GM23338 (cell line): ENCODE results near the gene USP49.

Source experiments
- EZH2 ChIP-seq: fragments of 200-600 bp; sonication (generic); IDR thresholded peaks from one replicate; pipeline ENCODE4 v1.8.0; 2017; ENCODE audit warnings: antibody characterized with exemption, mild to moderate bottlenecking, low read depth; ENCODE audit not compliant: unreplicated experiment
- NANOG ChIP-seq: IDR thresholded peaks from 2 replicates; pipeline ENCODE4 v1.6.1; 2016; ENCODE audit warnings: antibody characterized with exemption, borderline replicate concordance
- TF ChIP-seq, protein P1 (sequence below), 2 experiments: fragments of 200-600 bp in 1 of 2; sonication (generic) in 1 of 2; conservative IDR thresholded peaks; 2 replicates each; pipeline versions ENCODE4 v1.5.1 to v1.6.1; 2016 to 2017; ENCODE audit warnings: antibody characterized with exemption in 2 of 2, low read depth in 2 of 2, mild to moderate bottlenecking in 2 of 2, moderate library complexity in 1 of 2
- TF ChIP-seq, protein P2 (sequence below): IDR thresholded peaks from one replicate; pipeline ENCODE4 v1.6.1; 2018; ENCODE audit warnings: antibody characterized with exemption; ENCODE audit not compliant: unreplicated experiment

DNA sequence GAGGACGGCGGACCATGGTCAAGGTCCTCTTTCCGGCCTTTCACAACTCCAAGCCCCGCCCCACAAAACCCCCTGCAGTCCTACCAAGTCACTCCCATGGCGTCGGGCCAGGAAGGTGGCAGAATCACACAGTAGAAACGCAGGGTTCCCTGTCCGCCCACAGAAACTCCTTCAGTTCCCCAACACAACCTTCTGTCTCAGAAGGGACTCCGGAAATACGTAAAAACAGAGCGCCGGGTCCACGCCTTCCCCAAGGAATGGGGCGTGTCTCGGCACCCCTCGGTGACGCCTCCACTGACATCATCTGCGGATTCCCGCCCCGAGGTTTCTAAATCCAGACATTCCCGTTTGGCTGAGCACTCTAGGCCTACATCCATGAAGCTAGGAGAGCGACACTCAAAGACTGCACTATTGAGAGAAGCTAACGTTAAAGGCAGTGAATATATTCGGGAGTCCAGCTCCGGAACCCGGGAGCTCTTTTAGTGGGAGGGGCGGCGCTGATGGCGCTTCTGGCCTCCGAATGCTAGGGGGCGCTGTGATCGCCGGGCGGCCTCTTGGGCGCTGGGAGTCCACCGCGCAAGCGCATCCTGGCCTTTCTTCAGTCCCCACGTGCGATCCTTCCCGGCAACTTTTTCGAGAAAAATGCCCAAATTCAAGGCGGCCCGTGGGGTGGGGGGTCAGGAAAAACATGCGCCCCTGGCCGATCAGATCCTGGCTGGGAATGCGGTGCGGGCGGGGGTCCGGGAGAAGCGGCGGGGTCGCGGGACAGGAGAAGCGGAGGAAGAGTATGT lies 25.9 kb upstream of the USP49 start, which contains the start of the genes BYSL and MED20:
- TF ChIP-seq, protein P1, sequence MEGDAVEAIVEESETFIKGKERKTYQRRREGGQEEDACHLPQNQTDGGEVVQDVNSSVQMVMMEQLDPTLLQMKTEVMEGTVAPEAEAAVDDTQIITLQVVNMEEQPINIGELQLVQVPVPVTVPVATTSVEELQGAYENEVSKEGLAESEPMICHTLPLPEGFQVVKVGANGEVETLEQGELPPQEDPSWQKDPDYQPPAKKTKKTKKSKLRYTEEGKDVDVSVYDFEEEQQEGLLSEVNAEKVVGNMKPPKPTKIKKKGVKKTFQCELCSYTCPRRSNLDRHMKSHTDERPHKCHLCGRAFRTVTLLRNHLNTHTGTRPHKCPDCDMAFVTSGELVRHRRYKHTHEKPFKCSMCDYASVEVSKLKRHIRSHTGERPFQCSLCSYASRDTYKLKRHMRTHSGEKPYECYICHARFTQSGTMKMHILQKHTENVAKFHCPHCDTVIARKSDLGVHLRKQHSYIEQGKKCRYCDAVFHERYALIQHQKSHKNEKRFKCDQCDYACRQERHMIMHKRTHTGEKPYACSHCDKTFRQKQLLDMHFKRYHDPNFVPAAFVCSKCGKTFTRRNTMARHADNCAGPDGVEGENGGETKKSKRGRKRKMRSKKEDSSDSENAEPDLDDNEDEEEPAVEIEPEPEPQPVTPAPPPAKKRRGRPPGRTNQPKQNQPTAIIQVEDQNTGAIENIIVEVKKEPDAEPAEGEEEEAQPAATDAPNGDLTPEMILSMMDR (conservative IDR thresholded peaks at IDR 0.05; ENCODE audit: low read depth in 2 of 2) = peak; percentile 86 to 96
- no peak for TF ChIP-seq NANOG
- no peak for TF ChIP-seq EZH2
- TF ChIP-seq, protein P2, sequence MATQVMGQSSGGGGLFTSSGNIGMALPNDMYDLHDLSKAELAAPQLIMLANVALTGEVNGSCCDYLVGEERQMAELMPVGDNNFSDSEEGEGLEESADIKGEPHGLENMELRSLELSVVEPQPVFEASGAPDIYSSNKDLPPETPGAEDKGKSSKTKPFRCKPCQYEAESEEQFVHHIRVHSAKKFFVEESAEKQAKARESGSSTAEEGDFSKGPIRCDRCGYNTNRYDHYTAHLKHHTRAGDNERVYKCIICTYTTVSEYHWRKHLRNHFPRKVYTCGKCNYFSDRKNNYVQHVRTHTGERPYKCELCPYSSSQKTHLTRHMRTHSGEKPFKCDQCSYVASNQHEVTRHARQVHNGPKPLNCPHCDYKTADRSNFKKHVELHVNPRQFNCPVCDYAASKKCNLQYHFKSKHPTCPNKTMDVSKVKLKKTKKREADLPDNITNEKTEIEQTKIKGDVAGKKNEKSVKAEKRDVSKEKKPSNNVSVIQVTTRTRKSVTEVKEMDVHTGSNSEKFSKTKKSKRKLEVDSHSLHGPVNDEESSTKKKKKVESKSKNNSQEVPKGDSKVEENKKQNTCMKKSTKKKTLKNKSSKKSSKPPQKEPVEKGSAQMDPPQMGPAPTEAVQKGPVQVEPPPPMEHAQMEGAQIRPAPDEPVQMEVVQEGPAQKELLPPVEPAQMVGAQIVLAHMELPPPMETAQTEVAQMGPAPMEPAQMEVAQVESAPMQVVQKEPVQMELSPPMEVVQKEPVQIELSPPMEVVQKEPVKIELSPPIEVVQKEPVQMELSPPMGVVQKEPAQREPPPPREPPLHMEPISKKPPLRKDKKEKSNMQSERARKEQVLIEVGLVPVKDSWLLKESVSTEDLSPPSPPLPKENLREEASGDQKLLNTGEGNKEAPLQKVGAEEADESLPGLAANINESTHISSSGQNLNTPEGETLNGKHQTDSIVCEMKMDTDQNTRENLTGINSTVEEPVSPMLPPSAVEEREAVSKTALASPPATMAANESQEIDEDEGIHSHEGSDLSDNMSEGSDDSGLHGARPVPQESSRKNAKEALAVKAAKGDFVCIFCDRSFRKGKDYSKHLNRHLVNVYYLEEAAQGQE = no peak
